ENCODE data around the gene FTSJ3.
"Not testable (repeated sequence)": the region's sequence is repeated elsewhere in the genome, so short reads cannot be mapped to it uniquely, and the experiment has no call there.

The FTSJ3 gene

GRCh38 chr17:63826468-63827001 lies 928 bp downstream of the FTSJ3 start:
- no peak for DNase-seq (ENCODE audit: low spot score)

- DNase-seq (ENCODE audit: low spot score) = no peak
Measured at GRCh38 chr17:63824362-63824761, 3.1 kb downstream of the FTSJ3 start.

GRCh38 chr17:63823659-63824331 lies 3.7 kb downstream of the FTSJ3 start:
- DNase-seq (ENCODE audit: low spot score) = no peak

- no peak for DNase-seq (ENCODE audit: low spot score)
Measured at GRCh38 chr17:63822537-63822936, 4.9 kb downstream of the FTSJ3 start.

- no peak for DNase-seq (ENCODE audit: low spot score)
Measured at GRCh38 chr17:63821804-63822203, 5.7 kb downstream of the FTSJ3 start.

GRCh38 chr17:63820963-63821561 lies 6.4 kb downstream of the FTSJ3 start:
- DNase-seq (ENCODE audit: low spot score) = no peak

- no peak for DNase-seq (ENCODE audit: low spot score)
Measured at GRCh38 chr17:63819585-63820537, 7.6 kb downstream of the FTSJ3 start.

GRCh38 chr17:63819131-63819530 lies 8.3 kb downstream of the FTSJ3 start:
- no peak for DNase-seq (ENCODE audit: low spot score)

GRCh38 chr17:63817736-63818385 lies 9.6 kb downstream of the FTSJ3 start:
- no peak for DNase-seq (ENCODE audit: low spot score)

GRCh38 chr17:63816669-63817068 lies 10.8 kb downstream of the FTSJ3 start:
- no peak for DNase-seq (ENCODE audit: low spot score)

- DNase-seq (ENCODE audit: low spot score) = no peak
Measured at GRCh38 chr17:63816123-63816522, 11.3 kb downstream of the FTSJ3 start.

- no peak for DNase-seq (ENCODE audit: low spot score)
Measured at GRCh38 chr17:63809970-63810369, 17.5 kb downstream of the FTSJ3 start.

- DNase-seq (ENCODE audit: low spot score) = no peak
Measured at GRCh38 chr17:63805591-63805990, 21.9 kb downstream of the FTSJ3 start.

GRCh38 chr17:63804328-63804727 lies 23.1 kb downstream of the FTSJ3 start:
- no peak for DNase-seq (ENCODE audit: low spot score)

GRCh38 chr17:63800783-63801182 lies 26.7 kb downstream of the FTSJ3 start:
- no peak for DNase-seq (ENCODE audit: low spot score)

- DNase-seq (ENCODE audit: low spot score) = no peak
Measured at GRCh38 chr17:63798572-63799106, 28.8 kb downstream of the FTSJ3 start.

- DNase-seq (ENCODE audit: low spot score) = not testable (repeated sequence)
Measured at GRCh38 chr17:63796375-63796774, 31.1 kb downstream of the FTSJ3 start.

GRCh38 chr17:63792055-63792729 lies 35.3 kb downstream of the FTSJ3 start:
- no peak for DNase-seq (ENCODE audit: low spot score)

- DNase-seq (ENCODE audit: low spot score) = no peak
Measured at GRCh38 chr17:63790057-63790456, 37.4 kb downstream of the FTSJ3 start.

- DNase-seq (ENCODE audit: low spot score) = no peak
Measured at GRCh38 chr17:63786971-63787711, 40.3 kb downstream of the FTSJ3 start.
